ENCODE results near the gene AJAP1.

The AJAP1 gene

GRCh38 chr1:4637616-4638344 is 16.6 kb upstream of the AJAP1 start:
- no peaks in the 10 kb centered on the region for H3K36me3 ChIP-seq (ENCODE audit: insufficient read depth, insufficient read length, low read length)
- no peaks in the 10 kb centered on the region for H3K27me3 ChIP-seq (ENCODE audit: insufficient read depth, insufficient read length)
- no peak for DNase-seq (ENCODE audit: low read depth, low spot score)
- H3K9ac ChIP-seq (ENCODE audit: insufficient read length, low read depth), result no peak overlapping the region
- TF ChIP-seq SUZ12 (IDR thresholded peaks at IDR 0.05; ENCODE audit: extremely low read depth, insufficient read depth, insufficient read length), result no peak
- no peak for TF ChIP-seq YY1 (IDR thresholded peaks at IDR 0.05; ENCODE audit: insufficient read depth, insufficient read length)
- TF ChIP-seq ZNF274 (IDR thresholded peaks at IDR 0.05; ENCODE audit: low read depth, low read length), result no peak
- H3K4me1 ChIP-seq (ENCODE audit: insufficient read depth, insufficient read length), result peaks cover 14% of the 10 kb centered on the region
- no peak overlapping the region for H3K4me3 ChIP-seq (ENCODE audit: insufficient read length, low read depth)
- H3K9me3 ChIP-seq (ENCODE audit: insufficient read depth, low read length), result no peaks in the 10 kb centered on the region

GRCh38 chr1:4638345-4638729 is 16.1 kb upstream of the AJAP1 start:
- no peaks in the 10 kb centered on the region for H3K27me3 ChIP-seq (ENCODE audit: insufficient read depth, insufficient read length)
- H3K4me3 ChIP-seq (ENCODE audit: insufficient read length, low read depth), result no peak overlapping the region
- H3K36me3 ChIP-seq (ENCODE audit: insufficient read depth, insufficient read length, low read length), result no peaks in the 10 kb centered on the region
- no peak for DNase-seq (ENCODE audit: low read depth, low spot score)
- TF ChIP-seq ZNF274 (IDR thresholded peaks at IDR 0.05; ENCODE audit: low read depth, low read length) (no peak), YY1 (IDR thresholded peaks at IDR 0.05; ENCODE audit: insufficient read depth, insufficient read length) (no peak), SUZ12 (IDR thresholded peaks at IDR 0.05; ENCODE audit: extremely low read depth, insufficient read depth, insufficient read length) (no peak)
- H3K9ac ChIP-seq (ENCODE audit: insufficient read length, low read depth), result no peak overlapping the region
- H3K4me1 ChIP-seq (ENCODE audit: insufficient read depth, insufficient read length), result peaks cover 14% of the 10 kb centered on the region
- H3K9me3 ChIP-seq (ENCODE audit: insufficient read depth, low read length), result no peaks in the 10 kb centered on the region

- no peak for DNase-seq (ENCODE audit: low read depth, low spot score)
- H3K9ac ChIP-seq (ENCODE audit: insufficient read length, low read depth), result no peak overlapping the region
- no peak overlapping the region for H3K4me3 ChIP-seq (ENCODE audit: insufficient read length, low read depth)
- no peaks in the 10 kb centered on the region for H3K36me3 ChIP-seq (ENCODE audit: insufficient read depth, insufficient read length, low read length)
- no peaks in the 10 kb centered on the region for H3K27me3 ChIP-seq (ENCODE audit: insufficient read depth, insufficient read length)
- TF ChIP-seq SUZ12 (IDR thresholded peaks at IDR 0.05; ENCODE audit: extremely low read depth, insufficient read depth, insufficient read length), result no peak
- no peak for TF ChIP-seq YY1 (IDR thresholded peaks at IDR 0.05; ENCODE audit: insufficient read depth, insufficient read length)
- no peak for TF ChIP-seq ZNF274 (IDR thresholded peaks at IDR 0.05; ENCODE audit: low read depth, low read length)
- H3K9me3 ChIP-seq (ENCODE audit: insufficient read depth, low read length), result no peaks in the 10 kb centered on the region
- H3K4me1 ChIP-seq (ENCODE audit: insufficient read depth, insufficient read length), result peaks cover 10% of the 10 kb centered on the region
Observed at GRCh38 chr1:4640931-4641330, 13.5 kb upstream of the AJAP1 start.

GRCh38 chr1:4647391-4647790 is 7.0 kb upstream of the AJAP1 start:
- no peak for DNase-seq (ENCODE audit: low read depth, low spot score)
- no peak overlapping the region for H3K9ac ChIP-seq (ENCODE audit: insufficient read length, low read depth)
- H3K4me3 ChIP-seq (ENCODE audit: insufficient read length, low read depth), result no peak overlapping the region
- H3K4me1 ChIP-seq (ENCODE audit: insufficient read depth, insufficient read length), result peaks cover 7% of the 10 kb centered on the region
- no peaks in the 10 kb centered on the region for H3K9me3 ChIP-seq (ENCODE audit: insufficient read depth, low read length)
- H3K27me3 ChIP-seq (ENCODE audit: insufficient read depth, insufficient read length), result no peaks in the 10 kb centered on the region
- H3K36me3 ChIP-seq (ENCODE audit: insufficient read depth, insufficient read length, low read length), result no peaks in the 10 kb centered on the region
- no peak for TF ChIP-seq YY1 (IDR thresholded peaks at IDR 0.05; ENCODE audit: insufficient read depth, insufficient read length)
- TF ChIP-seq ZNF274 (IDR thresholded peaks at IDR 0.05; ENCODE audit: low read depth, low read length), result no peak
- no peak for TF ChIP-seq SUZ12 (IDR thresholded peaks at IDR 0.05; ENCODE audit: extremely low read depth, insufficient read depth, insufficient read length)

- Histone ChIP-seq H3K27me3 (ENCODE audit: insufficient read depth, insufficient read length) (peaks cover 12% of the 10 kb centered on the region), H3K4me3 (ENCODE audit: insufficient read length, low read depth) (no peak overlapping the region), H3K36me3 (ENCODE audit: insufficient read depth, insufficient read length, low read length) (no peaks in the 10 kb centered on the region), H3K9ac (ENCODE audit: insufficient read length, low read depth) (no peak overlapping the region), H3K4me1 (ENCODE audit: insufficient read depth, insufficient read length) (peaks cover 9% of the 10 kb centered on the region), H3K9me3 (ENCODE audit: insufficient read depth, low read length) (no peaks in the 10 kb centered on the region)
- no peak for DNase-seq (ENCODE audit: low read depth, low spot score)
- no peak for TF ChIP-seq ZNF274 (IDR thresholded peaks at IDR 0.05; ENCODE audit: low read depth, low read length)
Observed at GRCh38 chr1:4648657-4649056, 5.8 kb upstream of the AJAP1 start.

GRCh38 chr1:4650481-4650880 is 3.9 kb upstream of the AJAP1 start:
- TF ChIP-seq YY1 (IDR thresholded peaks at IDR 0.05; ENCODE audit: insufficient read depth, insufficient read length) (no peak), SUZ12 (IDR thresholded peaks at IDR 0.05; ENCODE audit: extremely low read depth, insufficient read depth, insufficient read length) (no peak), ZNF274 (IDR thresholded peaks at IDR 0.05; ENCODE audit: low read depth, low read length) (no peak)
- no peak for DNase-seq (ENCODE audit: low read depth, low spot score)
- Histone ChIP-seq H3K36me3 (ENCODE audit: insufficient read depth, insufficient read length, low read length) (no peaks in the 10 kb centered on the region), H3K4me1 (ENCODE audit: insufficient read depth, insufficient read length) (peaks cover 11% of the 10 kb centered on the region), H3K9ac (ENCODE audit: insufficient read length, low read depth) (no peak overlapping the region), H3K27me3 (ENCODE audit: insufficient read depth, insufficient read length) (peaks cover 21% of the 10 kb centered on the region), H3K4me3 (ENCODE audit: insufficient read length, low read depth) (no peak overlapping the region), H3K9me3 (ENCODE audit: insufficient read depth, low read length) (no peaks in the 10 kb centered on the region)

- no peaks in the 10 kb centered on the region for H3K36me3 ChIP-seq (ENCODE audit: insufficient read depth, insufficient read length, low read length)
- TF ChIP-seq ZNF274 (IDR thresholded peaks at IDR 0.05; ENCODE audit: low read depth, low read length), result no peak
- no peak for TF ChIP-seq SUZ12 (IDR thresholded peaks at IDR 0.05; ENCODE audit: extremely low read depth, insufficient read depth, insufficient read length)
- TF ChIP-seq YY1 (IDR thresholded peaks at IDR 0.05; ENCODE audit: insufficient read depth, insufficient read length), result no peak
- no peak overlapping the region for H3K4me3 ChIP-seq (ENCODE audit: insufficient read length, low read depth)
Observed at GRCh38 chr1:4650981-4651380, 3.4 kb upstream of the AJAP1 start.

More at GRCh38 chr1:4650981-4651380, 3.4 kb upstream of the AJAP1 start:
- H3K9me3 ChIP-seq (ENCODE audit: insufficient read depth, low read length), result no peaks in the 10 kb centered on the region
- peaks cover 25% of the 10 kb centered on the region for H3K27me3 ChIP-seq (ENCODE audit: insufficient read depth, insufficient read length)
- DNase-seq (ENCODE audit: low read depth, low spot score), result no peak
- no peak overlapping the region for H3K9ac ChIP-seq (ENCODE audit: insufficient read length, low read depth)
- peaks cover 11% of the 10 kb centered on the region for H3K4me1 ChIP-seq (ENCODE audit: insufficient read depth, insufficient read length)

All from NT2/D1 (cell line).